ENCODE data around the gene INSL3. TPM values are rescaled to one million over a fixed set of nuclear protein-coding genes. Genes with fewer than 3 reads are reported as not detected.

The INSL3 gene
- total and polyA plus RNA-seq, 2 of the 13 experiments (the other 11 are each of a cell fraction or from before 2014, with no cell fraction given), result 0.30 TPM; not detected in 1

GRCh38 chr19:17802137-17802858, 19.0 kb downstream of the INSL3 start:
- ATAC-seq (no peak), FAIRE-seq (no peak), DNase-seq (ENCODE audit: low spot score) (no peak)
- Histone ChIP-seq H3K4me2 (ENCODE audit: low read depth, low read length) (no peak overlapping the region), H3K4me1 (ENCODE audit: insufficient read depth, low read length) (peaks cover 12% of the 10 kb centered on the region), H2AFZ (ENCODE audit: low read length) (no peak overlapping the region), H3K36me3 (replicated peaks in 1 of 2; ENCODE audit: control insufficient read depth in 1 of 2, insufficient read depth in 2 of 2, low read length in 2 of 2) (no peaks in the 10 kb centered on the region), H3K27me3 (ENCODE audit: control insufficient read depth in 1 of 2, insufficient read depth in 2 of 2, low read length in 2 of 2) (no peaks in the 10 kb centered on the region), H4K20me1 (ENCODE audit: insufficient read depth, low read length) (no peaks in the 10 kb centered on the region), H3K9ac (ENCODE audit: insufficient read depth, low read depth, low read length) (no peak overlapping the region), H3K79me2 (ENCODE audit: insufficient read depth, low read length) (no peaks in the 10 kb centered on the region), H3K27ac (ENCODE audit: extremely low read length, insufficient read depth, low read length) (no peak overlapping the region), H3K4me3 (replicated peaks in 1 of 3; ENCODE audit: insufficient read depth in 1 of 3, low read depth in 2 of 3, low read length in 3 of 3) (no peak overlapping the region), H3K9me3 (ENCODE audit: low read length) (no peaks in the 10 kb centered on the region)
- intact Hi-C loops (cut with micrococcal nuclease; ENCODE audit: unreplicated experiment) (no loop called here), in situ Hi-C loops (cut with HindIII; ENCODE audit: extremely low pct_ligation_motif_present, low pct_unique_long_range_greater_than_20kb) (no loop called here)
- no TSS peak for BruUV-seq (replicated peaks)
- CTCF ChIA-PET (ENCODE audit: low intra/inter-chr PET ratio, low total read pairs), result no interaction called here
- WGBS (ENCODE audit: low lambda C conversion rate), result 92% methylated on average over 12 of the region's 12 CpGs
- no peak for TF ChIP-seq ZSCAN9 (CRISPR knock-in tag; IDR thresholded peaks at IDR 0.05; ENCODE audit: borderline replicate concordance)
- TF ChIP-seq CTCF (CRISPR knock-in tag; IDR thresholded peaks at IDR 0.05), result no peak
- no peak for TF ChIP-seq ZNF724P (CRISPR knock-in tag; IDR thresholded peaks at IDR 0.05; ENCODE audit: borderline replicate concordance)
- no peak for TF ChIP-seq ZNF784 (CRISPR knock-in tag; IDR thresholded peaks at IDR 0.05; ENCODE audit: borderline replicate concordance)
- no peak for TF ChIP-seq ZNF205 (CRISPR knock-in tag; IDR thresholded peaks at IDR 0.05)
- TF ChIP-seq SUZ12 (IDR thresholded peaks at IDR 0.05; ENCODE audit: low read depth, low read length), result no peak
- no peak for TF ChIP-seq SNAPC2 (CRISPR knock-in tag; IDR thresholded peaks at IDR 0.05)
- TF ChIP-seq SALL2 (CRISPR knock-in tag; IDR thresholded peaks at IDR 0.05), result no peak
- TF ChIP-seq ZNF7 (CRISPR knock-in tag; IDR thresholded peaks at IDR 0.05), result no peak
- TF ChIP-seq STAG1 (CRISPR knock-in tag; IDR thresholded peaks at IDR 0.05), result no peak
- no peak for TF ChIP-seq POLR2AphosphoS5 (IDR thresholded peaks at IDR 0.05; ENCODE audit: low read depth, low read length)
- no peak for TF ChIP-seq ZNF704 (CRISPR knock-in tag; IDR thresholded peaks at IDR 0.05; ENCODE audit: borderline replicate concordance)
- no peak for TF ChIP-seq CHD2 (IDR thresholded peaks at IDR 0.05; ENCODE audit: low read depth, low read length)
- TF ChIP-seq KLF6 (CRISPR knock-in tag; IDR thresholded peaks at IDR 0.05), result no peak
- TF ChIP-seq MEIS2 (CRISPR knock-in tag; IDR thresholded peaks at IDR 0.05), result no peak
- no peak for TF ChIP-seq HOXA7 (CRISPR knock-in tag; IDR thresholded peaks at IDR 0.05)
- TF ChIP-seq ZNF598 (CRISPR knock-in tag; IDR thresholded peaks at IDR 0.05; ENCODE audit: borderline replicate concordance), result no peak
- POLR2A ChIA-PET, result interaction anchor here (1.2 kb wide), 1 partner anchor 57 kb away, joined by 3 read pairs; no protein-coding TSS in a partner anchor
